Measurements from ENCODE around the gene USP26. TPM values are rescaled to one million over a fixed set of nuclear protein-coding genes. Genes with fewer than 3 reads are reported as not detected.
A peak's percentile ranks its signal among the peaks of the same experiment; 100 is the strongest.

USP26 gene
- total RNA-seq, 1 donor from 2014 or later, result not detected

- Mint-ChIP-seq H3K4me1 (ENCODE audit: low read depth) (no peaks in the 10 kb centered on the region), H3K27me3 (no peaks in the 10 kb centered on the region), H3K4me3 (ENCODE audit: low read depth) (no peak overlapping the region), H3K9me3 (ENCODE audit: low read depth) (no peaks in the 10 kb centered on the region), H3K27ac (no peak overlapping the region), H3K36me3 (ENCODE audit: insufficient read depth) (no peaks in the 10 kb centered on the region)
- no peak for TF ChIP-seq CTCF (IDR thresholded peaks at IDR 0.05; ENCODE audit: unreplicated experiment)
- no peak for DNase-seq (ENCODE audit: low spot score, unreplicated experiment)
Measured at GRCh38 chrX:133018229-133018628, 78.7 kb downstream of the USP26 start.

GRCh38 chrX:133007458-133007857, 89.5 kb downstream of the USP26 start:
- Mint-ChIP-seq H3K27me3 (peaks cover 3% of the 10 kb centered on the region), H3K4me1 (ENCODE audit: low read depth) (no peaks in the 10 kb centered on the region)

GRCh38 chrX:133005616-133006015, 91.3 kb downstream of the USP26 start:
- Mint-ChIP-seq H3K36me3 (ENCODE audit: insufficient read depth) (no peaks in the 10 kb centered on the region), H3K4me1 (ENCODE audit: low read depth) (peaks cover 4% of the 10 kb centered on the region), H3K4me3 (ENCODE audit: low read depth) (no peak overlapping the region), H3K27me3 (peaks cover 3% of the 10 kb centered on the region), H3K9me3 (ENCODE audit: low read depth) (peaks cover 6% of the 10 kb centered on the region), H3K27ac (no peak overlapping the region)
- TF ChIP-seq CTCF (IDR thresholded peaks at IDR 0.05; ENCODE audit: unreplicated experiment), result no peak
- DNase-seq (ENCODE audit: low spot score, unreplicated experiment), result no peak

More at GRCh38 chrX:133007458-133007857, 89.5 kb downstream of the USP26 start:
- DNase-seq (ENCODE audit: low spot score, unreplicated experiment), result no peak
- Mint-ChIP-seq H3K27ac (no peak overlapping the region), H3K9me3 (ENCODE audit: low read depth) (peaks cover 8% of the 10 kb centered on the region), H3K4me3 (ENCODE audit: low read depth) (no peak overlapping the region), H3K36me3 (ENCODE audit: insufficient read depth) (no peaks in the 10 kb centered on the region)
- TF ChIP-seq CTCF (IDR thresholded peaks at IDR 0.05; ENCODE audit: unreplicated experiment), result no peak

GRCh38 chrX:133005042-133005441, 91.9 kb downstream of the USP26 start:
- Mint-ChIP-seq H3K4me3 (ENCODE audit: low read depth) (no peak overlapping the region), H3K4me1 (ENCODE audit: low read depth) (peaks cover 4% of the 10 kb centered on the region), H3K27me3 (peaks cover 3% of the 10 kb centered on the region), H3K36me3 (ENCODE audit: insufficient read depth) (no peaks in the 10 kb centered on the region), H3K9me3 (ENCODE audit: low read depth) (peaks cover 6% of the 10 kb centered on the region), H3K27ac (no peak overlapping the region)
- DNase-seq (ENCODE audit: low spot score, unreplicated experiment), result peak; percentile 10
- TF ChIP-seq CTCF (IDR thresholded peaks at IDR 0.05; ENCODE audit: unreplicated experiment), result peak; percentile 84

- H3K27ac Mint-ChIP-seq, result no peak overlapping the region
- no peaks in the 10 kb centered on the region for H3K9me3 Mint-ChIP-seq (ENCODE audit: low read depth)
- no peak for DNase-seq (ENCODE audit: low spot score, unreplicated experiment)
- no peak for TF ChIP-seq CTCF (IDR thresholded peaks at IDR 0.05; ENCODE audit: unreplicated experiment)
- H3K27me3 Mint-ChIP-seq, result peaks cover 3% of the 10 kb centered on the region
- no peak overlapping the region for H3K4me3 Mint-ChIP-seq (ENCODE audit: low read depth)
- H3K4me1 Mint-ChIP-seq (ENCODE audit: low read depth), result peaks cover 4% of the 10 kb centered on the region
- no peaks in the 10 kb centered on the region for H3K36me3 Mint-ChIP-seq (ENCODE audit: insufficient read depth)
Measured at GRCh38 chrX:132999209-132999608, 97.7 kb downstream of the USP26 start.
